HG03342 (cell line): ENCODE results near the gene TSPYL1.
"Not testable (repeated sequence)": the region's sequence is repeated elsewhere in the genome, so short reads cannot be mapped to it uniquely, and the experiment has no call there.

Experiments
- ATAC-seq: cut with Tn5 transposase; IDR thresholded peaks from one replicate; pipeline ENCODE4 v1.9.1; 2021; ENCODE audit warnings: mild to moderate bottlenecking, moderate library complexity; ENCODE audit not compliant: unreplicated experiment

Gene TSPYL1

DNA sequence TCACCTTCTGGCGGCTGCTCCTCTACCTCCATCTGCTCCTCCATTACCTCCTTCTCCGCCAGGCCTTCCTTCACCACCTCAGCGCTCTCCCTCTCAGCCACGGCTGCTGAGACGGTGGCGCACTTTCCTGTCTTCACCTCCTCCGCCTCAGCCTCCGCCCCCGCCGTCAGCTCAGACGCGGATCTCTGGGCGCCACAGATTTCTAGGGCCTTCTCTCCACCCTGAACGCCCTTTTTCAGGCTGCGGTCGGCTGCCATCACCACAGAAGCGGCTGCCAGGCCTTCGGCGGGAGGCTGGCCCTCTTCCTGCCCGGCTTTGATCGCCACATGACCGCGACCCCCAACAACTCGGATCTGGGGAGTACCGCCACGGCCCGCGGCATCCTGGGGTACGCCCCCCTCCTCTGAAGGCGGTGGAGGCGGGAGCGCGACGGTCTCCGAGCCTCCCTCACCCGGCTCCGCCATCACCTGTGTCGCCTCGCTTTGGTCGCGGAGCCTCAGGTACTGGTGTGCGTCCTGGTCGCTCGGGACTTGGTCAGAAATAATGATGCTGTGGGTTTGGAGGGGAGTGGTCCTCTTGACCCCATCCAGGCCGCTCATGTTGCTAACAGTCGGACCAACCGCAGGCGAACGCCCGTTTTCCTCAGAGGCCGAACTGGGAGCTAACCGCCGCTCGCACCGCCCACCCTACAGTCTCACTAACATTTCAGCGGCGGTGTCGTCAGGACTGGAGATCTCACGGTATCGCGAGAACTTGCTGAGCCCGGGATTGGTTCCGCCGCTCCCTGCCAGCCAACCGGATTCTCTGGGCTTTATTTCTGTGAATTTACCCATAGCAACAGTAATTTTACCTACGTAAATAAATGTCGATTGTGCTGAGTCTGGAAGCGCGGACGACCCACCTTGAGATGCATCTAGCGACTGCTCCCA is at the start of gene TSPYL1:
Gene TSPYL1 (minus strand): TSS at position 699 of the 929 bp plus-strand sequence. CDS start 100 bp downstream, at position 599.
- ATAC-seq, result peak; percentile 95

DNA sequence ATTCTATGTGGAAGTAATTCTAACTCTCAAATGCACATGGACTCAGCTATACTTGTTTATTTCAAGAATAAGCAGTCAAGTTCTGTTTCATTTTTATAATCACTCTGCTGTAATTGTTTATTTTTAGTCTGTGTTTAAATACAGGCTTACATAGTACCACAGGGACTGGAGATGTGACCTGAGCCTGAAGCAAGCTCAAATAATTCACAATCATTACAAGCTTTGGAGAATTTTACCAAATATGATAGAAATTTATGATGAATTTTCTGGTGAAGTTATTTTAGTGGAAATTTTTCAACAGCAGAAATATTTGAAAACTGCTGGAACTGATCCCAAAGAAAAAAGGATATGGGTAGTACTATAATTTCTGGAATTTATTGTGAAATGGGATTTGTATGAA is 49.4 kb upstream of the TSPYL1 start:
- ATAC-seq, result no peak

DNA sequence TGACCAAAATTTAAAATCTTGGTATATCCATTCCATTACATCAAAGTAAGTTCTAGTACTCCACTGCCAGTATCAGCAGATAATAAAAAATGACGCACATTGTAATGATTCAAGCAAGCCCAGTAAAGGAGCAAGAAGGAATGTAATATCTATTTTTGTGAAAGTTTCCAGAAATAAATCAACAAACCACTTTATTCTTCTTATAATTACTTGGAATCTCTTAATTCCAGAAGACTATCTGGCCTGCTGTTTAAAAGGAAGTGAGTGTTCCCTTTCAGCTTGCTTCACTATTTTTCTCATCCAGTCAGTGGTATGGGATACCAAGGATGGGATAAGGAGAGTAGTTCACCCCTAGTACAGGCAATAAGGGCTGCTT is 48.8 kb upstream of the TSPYL1 start:
- ATAC-seq, result no peak

DNA sequence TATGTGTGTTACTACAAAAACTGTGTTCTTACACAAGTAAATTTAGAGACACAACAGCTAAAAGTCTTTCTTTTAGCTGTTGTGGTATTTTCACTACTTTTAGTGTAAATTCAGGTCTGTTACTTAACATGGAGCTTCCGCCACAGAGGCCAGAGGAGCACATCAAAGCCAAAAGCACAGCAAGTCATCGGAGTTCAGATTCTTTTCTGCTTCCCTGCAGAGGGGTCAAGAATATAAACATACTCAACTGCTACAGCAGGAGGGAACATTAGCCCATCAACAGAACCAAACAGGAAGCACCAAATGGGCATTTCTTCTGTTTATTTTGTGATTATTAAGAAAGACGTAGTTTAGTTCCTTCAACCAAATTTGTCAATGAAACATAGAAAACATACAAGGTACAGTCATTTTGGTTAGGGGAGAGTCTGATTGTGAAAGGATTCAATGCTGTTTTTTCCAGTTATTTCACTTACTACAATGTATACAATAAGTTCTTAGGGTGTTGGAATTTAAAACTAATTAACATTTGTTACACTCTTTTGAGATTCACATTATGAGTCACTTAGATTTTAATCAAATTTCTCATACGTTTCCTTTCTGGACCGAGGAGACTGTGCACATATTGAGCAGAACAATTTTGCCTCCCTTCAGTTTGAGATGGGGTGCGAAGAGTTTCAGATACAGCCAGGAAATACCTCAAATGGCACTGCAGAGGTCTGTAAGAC is 48.2 kb upstream of the TSPYL1 start:
- ATAC-seq, result no peak

DNA sequence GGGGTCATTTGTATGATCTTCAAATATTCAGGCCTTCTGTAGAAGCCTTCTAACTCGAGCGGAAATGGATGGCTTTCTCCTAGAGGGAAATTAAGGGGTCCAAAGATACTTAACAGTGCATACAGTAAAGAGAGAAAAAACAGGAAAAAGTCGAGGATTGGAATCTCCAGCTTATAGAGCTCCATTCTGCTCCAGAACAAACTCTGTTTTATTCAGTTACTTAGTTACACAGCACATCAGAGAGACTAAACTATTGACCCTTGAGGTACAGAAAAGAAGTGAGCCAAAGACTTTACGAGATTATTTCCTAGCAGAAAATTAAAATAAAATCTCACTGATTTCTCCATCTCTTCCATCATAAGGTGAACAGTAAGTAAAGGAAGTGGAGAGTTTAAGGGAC is 47.3 kb upstream of the TSPYL1 start:
- no peak for ATAC-seq

DNA sequence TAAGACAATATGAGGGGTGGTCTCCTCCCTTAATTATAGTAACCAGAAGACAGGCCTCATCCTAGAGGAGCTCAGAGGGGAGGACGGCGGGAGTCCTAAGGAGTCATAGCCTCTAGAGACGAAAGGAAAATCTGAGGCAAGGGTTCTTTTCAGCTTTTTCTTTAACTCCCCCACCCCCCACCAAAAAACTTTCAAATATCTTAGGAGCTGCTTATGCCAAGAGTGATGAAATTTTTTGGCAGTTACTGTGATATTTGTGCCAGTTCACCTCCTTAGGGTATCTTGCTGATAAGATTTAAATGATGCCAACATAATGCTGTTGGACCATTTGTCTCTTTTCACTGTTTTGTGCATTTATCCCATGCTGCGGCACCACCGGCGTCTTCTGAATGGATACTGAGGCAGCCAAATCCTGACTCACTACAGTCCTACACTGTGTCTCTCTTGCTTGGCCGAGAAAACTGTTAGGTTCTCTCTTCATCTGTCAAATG is 46.5 kb upstream of the TSPYL1 start:
- ATAC-seq, result no peak

DNA sequence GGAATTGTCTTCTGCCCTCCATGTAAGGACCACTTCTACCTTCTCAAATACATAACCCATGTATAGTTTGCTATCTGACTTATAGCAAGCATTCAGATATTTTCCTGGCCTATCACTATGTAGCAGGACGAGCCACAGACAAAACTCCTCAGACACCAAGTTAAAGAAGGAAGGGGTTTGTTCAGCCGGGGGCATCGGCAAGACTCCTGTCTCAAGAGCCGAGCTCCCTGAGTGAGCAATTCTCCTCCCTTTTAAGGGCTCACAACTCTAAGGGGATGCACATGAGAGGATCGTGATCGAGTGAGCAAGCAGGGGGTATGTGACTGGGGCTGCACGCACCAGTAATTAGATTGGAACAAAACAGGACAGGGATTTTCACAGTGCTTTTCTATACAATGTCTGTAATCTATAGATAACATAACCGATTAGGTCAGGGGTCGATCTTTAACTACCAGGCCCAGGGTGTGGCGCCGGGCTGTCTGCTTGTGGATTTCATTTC is 46.0 kb upstream of the TSPYL1 start:
- ATAC-seq, result not testable (repeated sequence)

DNA sequence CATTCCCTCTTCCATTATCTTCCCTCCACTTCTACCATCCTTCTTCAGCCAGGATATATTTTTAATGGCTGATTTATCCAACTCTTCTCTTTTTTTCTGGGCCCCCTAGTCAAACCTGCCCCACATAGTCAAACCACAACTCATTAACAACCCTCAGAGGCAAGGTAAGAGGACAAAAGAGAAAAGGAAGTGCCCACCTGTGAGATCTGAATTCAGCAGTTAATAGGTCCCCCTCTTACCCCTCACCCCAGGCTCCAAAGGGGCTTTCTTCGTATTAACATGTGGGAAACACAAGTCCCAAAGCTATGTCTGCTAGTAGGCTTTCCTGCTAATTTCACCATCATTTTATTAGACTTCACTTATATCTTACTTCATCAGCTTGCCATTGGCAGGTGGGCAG is 44.1 kb upstream of the TSPYL1 start:
- ATAC-seq, result no peak

DNA sequence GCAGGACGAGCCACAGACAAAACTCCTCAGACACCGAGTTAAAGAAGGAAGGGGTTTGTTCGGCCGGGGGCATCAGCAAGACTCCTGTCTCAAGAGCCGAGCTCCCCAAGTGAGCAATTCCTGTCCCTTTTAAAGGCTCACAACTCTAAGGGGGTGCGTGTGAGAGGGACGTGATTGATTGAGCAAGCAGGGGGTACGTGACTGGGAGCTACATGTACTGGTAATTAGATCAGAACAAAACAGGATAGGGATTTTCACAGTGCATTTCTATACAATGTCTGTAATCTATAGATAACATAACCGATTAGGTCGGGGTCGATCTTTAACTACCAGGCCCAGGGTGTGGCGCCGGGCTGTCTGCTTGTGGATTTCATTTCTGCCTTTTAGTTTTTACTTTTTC is 42.2 kb upstream of the TSPYL1 start:
- ATAC-seq, result not testable (repeated sequence)

DNA sequence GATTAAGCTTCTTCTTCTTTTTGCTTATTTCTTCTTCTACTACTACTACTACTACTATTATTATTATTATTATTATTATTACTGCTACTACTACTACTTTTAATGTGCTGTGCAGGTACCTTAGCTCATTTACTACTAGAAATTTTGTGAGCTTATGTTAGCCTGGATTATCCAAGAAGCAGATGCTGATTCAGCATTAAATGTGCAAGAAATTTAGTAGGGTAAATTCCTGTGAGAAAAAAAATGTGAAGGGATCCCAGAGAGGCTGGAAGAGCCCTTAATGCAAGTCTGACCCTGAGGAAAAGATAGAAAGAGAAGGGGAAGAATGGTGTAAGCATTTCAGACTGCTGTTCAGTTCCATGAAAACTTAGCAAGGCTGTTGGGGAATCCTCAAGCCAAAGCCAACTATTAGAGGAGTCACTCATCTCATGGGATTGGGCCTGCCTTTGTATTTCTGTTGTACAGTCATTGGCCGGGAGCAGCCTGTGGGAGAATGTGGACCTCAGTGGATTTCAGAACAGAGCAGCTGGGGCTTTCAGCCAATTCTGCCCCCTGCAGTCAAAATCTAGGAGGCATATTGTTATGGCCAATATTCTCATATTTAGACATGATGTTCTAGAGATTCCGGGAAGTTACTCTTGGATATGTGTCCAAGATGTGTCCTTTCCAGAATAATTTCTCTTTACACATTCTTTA is 37.2 kb upstream of the TSPYL1 start:
- no peak for ATAC-seq

DNA sequence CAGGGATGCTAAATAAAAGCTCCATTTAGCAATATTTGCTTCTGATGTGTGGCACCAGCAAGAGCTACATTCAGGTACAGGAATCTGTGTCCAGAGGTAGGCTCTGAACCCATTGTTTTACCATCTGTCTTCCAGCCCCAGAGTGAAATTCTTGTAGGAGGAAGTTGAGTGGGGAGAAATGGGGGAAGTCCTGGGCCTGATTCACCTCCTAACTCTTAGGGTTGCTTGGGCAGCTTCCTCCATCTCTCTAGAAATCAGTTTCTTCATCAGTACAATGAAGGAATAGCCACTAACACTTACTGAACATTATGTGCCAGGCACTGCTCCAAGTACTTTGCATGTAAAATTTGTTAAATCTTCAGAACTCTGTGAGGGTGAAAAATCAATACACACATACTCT is 35.1 kb upstream of the TSPYL1 start:
- ATAC-seq, result peak; percentile 59

DNA sequence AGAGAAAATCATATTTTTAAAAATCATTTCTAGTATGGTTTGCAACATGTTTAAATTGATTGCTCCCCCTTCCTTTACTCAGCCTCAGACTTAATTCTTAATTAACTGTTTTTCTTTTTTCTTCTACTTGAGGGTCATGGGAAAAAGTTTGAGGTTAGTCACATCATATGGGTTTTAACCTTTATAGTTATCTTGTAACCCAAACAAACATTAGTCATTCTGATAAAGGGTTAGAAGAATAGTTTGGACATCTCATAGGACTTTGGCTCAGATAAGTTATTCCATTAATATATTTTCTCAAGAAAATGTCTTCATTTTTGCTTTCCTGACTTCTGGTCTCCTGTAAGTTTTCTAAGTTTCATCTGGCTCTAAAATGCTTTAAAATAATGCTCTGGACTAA is 34.5 kb upstream of the TSPYL1 start:
- no peak for ATAC-seq

DNA sequence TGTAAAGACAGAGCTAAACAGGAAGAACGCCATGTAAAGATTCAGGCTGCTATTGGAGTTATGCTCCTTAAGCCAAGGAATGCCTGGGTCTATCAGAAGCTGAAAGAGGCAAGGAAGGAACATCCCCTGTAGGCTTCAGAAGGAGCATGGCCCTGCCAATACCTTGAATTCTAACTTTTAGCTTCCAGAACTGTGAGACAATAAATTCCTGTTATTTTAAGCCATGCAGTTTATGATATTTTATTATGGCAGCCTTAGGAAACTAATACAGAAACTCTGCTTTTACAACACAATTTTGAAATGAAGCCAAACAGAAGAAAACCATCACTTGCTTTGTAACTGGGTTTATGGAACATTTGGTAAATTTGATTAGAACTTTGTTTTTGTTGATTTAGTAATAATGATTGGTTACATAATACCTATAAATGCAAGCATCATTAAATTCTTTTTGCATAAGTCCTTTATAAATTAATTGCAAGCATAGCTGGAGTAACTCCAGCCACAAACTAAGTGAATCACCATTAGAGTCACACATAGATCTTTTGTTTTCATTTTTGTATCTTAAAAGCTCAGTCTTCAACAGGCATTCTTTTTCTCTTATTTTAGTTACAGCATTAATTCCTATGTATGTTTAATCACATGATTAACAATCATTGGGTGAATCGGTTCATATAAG is 33.5 kb upstream of the TSPYL1 start:
- ATAC-seq, result no peak

DNA sequence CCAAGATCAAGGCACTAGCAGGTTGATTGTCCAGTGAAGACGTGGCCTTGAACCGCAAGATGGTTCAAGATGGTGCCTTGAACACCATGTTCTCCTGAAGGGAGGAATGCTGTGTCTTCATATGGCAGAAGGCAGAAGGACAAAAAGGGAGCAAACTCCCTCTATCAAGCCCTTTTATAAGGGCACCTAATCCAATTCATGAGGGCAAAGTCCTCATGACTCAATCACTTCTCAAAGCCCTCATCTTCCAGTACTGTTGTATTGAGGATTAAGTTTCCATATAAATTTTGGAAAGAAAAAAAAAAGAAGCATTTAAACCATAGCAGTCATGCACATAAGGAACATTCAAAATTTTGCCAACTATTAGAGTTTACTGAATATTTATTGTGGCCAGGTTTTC is 29.9 kb upstream of the TSPYL1 start:
- ATAC-seq, result no peak

DNA sequence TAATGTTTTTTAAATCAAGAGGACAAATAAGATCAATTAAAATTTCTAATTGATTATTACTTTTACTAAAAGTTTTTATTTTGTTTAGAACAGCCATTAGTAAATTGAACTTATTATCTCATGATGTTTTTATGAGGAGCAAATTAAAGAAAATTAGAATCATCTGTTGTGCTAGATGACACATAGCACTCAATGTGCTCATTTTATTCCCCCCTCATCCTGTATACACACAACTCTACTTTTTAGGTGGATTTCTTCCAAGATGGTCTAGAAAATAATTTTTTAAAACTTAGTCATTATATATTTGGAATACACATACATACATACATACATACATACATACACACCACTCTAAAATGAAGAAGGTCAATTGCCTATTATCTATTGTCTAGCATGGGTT is 29.3 kb upstream of the TSPYL1 start:
- no peak for ATAC-seq

DNA sequence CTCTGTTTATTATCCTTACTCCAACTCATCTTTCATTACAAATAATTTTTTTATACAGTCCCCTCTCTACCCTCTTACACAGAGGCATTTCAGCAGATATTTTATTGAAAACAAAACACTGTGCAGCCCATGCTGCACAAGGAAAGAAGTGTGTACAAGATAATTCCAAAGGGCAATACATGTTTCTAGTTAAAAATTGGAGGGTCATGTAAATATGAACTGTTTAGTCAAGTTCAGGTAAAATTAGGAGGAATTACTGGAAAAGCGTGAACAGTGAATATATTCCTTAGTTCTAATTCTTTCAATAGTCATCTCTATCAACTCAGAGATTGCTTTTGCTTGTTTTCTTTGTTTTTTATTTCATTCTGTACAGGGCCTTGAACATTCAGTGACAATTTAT is 27.9 kb upstream of the TSPYL1 start:
- ATAC-seq, result no peak

DNA sequence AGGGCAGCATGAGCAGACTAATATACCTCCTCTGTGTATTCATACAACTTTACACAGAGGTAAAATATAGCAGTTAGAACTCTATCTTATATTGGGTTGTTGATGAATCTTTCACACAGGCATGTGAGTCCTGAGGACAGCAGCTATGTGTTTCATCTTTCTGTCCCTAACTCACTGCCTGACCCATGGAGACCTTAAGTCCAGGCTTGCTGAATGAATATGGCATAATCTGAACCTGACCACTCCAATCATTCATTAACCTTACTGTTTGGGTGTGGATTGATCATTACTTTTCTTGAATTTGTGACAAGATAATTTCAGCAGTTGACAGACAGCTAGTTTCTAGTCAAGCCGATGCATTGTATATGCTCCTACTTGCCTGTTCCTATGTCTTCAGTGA is 27.3 kb upstream of the TSPYL1 start:
- no peak for ATAC-seq

DNA sequence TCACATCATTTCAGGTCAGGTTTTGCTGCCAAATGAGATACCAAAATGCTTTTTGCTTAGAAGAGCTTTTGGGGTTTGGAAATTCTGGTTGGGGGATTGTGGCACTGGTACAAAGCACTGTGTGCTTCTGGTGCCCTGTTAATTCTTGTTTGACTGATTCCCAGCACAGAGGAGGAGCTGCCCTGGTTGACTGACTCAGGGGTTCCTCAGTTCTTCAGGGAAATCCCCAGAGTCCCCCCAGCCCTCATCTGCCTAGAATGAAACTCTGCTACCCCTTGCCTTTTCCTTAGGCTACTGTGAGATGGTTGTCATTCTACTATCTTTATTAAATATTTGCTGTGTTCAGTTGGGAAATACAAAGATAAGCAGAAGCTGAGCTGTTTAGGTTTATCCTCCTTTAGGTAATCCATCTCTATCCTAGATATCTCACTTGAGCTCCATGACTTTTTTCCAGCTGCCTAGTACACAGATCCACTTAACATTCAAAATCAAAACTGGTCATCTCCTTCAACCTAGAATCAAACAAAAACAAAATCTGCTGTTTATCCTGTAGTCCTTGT is 24.9 kb upstream of the TSPYL1 start:
- no peak for ATAC-seq

DNA sequence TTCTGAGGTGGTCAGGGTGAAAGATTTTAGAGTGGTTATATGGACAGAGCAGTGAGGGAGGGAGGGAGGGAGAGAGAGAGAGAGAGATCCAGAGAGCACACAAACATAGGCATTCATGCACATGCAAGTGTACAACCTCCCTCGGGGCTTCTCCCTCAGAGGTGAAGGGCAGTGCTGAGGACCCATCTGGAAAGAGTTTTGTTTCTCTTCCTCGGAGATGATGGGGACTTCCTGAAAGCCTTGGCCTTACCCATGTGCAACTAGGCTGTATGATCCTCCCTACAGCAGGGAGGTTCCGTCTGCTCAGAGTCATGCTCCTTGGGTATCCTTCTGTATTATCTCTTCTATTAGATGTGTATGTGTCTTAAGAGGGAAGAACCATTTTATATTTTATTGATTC is 21.4 kb upstream of the TSPYL1 start:
- no peak for ATAC-seq

DNA sequence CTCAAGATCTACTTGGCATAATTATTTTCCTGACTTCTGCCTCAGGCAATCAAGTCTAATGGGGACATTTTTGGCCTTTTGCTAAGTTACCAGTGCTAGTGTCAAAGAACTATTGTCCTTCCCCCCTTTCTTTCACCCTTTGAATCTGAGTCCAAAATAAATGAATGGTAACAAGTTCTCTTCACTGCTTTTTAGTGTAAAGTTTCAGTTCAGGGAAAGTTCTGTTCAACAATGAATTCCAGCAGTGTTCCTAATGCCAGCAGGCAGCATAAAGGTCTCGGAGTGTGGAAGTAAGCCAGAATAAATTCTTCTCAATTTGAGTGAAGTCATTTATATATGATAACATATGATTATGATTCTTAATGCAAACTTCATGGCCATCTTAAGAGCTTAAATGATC is 20.8 kb upstream of the TSPYL1 start:
- no peak for ATAC-seq
